Cardiac muscle cell (in vitro differentiated cells and primary cell): Measurements from ENCODE around the gene OXGR1. TPM values are rescaled to one million over a fixed set of nuclear protein-coding genes. Genes with fewer than 3 reads are reported as not detected.
"Not testable (repeated sequence)": the region's sequence is repeated elsewhere in the genome, so short reads cannot be mapped to it uniquely, and the experiment has no call there.

Experiments used
- DNase-seq, 2 donors: peaks; one replicate each; pipeline versions ENCODE4 v3.0.0 to v3.0.0-alpha.2; 2010 to 2017; ENCODE audit warnings: low read depth in 1 of 2, low spot score in 1 of 2
- H3K27ac ChIP-seq: fragments of 200-600 bp; sonication (generic); 2 replicates; pipeline ENCODE4 v1.5.1; 2016
- H3K27me3 ChIP-seq: fragments of 200-600 bp; sonication (generic); 2 replicates; pipeline ENCODE4 v1.6.0; 2016; ENCODE audit warnings: control low read depth
- H3K36me3 ChIP-seq: fragments of 200-600 bp; sonication (generic); 2 replicates; pipeline ENCODE4 v1.5.1; 2016; ENCODE audit warnings: control low read depth
- H3K4me1 ChIP-seq: fragments of 200-600 bp; sonication (generic); 2 replicates; pipeline ENCODE4 v1.8.1; 2017; ENCODE audit warnings: low read depth, mild to moderate bottlenecking, mixed run types
- H3K4me3 ChIP-seq: fragments of 200-600 bp; sonication (generic); 2 replicates; pipeline ENCODE4 v1.5.1; 2016; ENCODE audit warnings: mild to moderate bottlenecking
- H3K9me3 ChIP-seq: fragments of 200-600 bp; sonication (generic); 2 replicates; pipeline ENCODE4 v1.5.1; 2017; ENCODE audit warnings: low read depth, mild to moderate bottlenecking, control low read depth
- CTCF ChIP-seq: IDR thresholded peaks from 2 replicates; pipeline ENCODE4 v1.5.1; 2012; ENCODE audit warnings: low read depth, mild to moderate bottlenecking, low read length
- polyA plus RNA-seq: library from polyadenylated mRNA; unstranded; fragments of >200 nt; fragmentation: Nextera tagmentation; extraction: Ambion mirVana; gene quantifications from 2 replicates; pipeline ENCODE4 v1.2.1, GENCODE V29; 2016
- total RNA-seq: library from RNA; depleted of rRNA; stranded (reverse); fragments of >200 nt; gene quantifications from 2 replicates; pipeline ENCODE4 v1.2.3, GENCODE V29; 2016

The OXGR1 gene
- total and polyA plus RNA-seq, 2 experiments from 2014 or later, result not detected

GRCh38 chr13:96991072-96991471 lies 3.2 kb downstream of the OXGR1 start:
- no peak overlapping the region for H3K4me3 ChIP-seq
- no peaks in the 10 kb centered on the region for H3K36me3 ChIP-seq
- no peak overlapping the region for H3K27ac ChIP-seq
- H3K4me1 ChIP-seq, result no peaks in the 10 kb centered on the region
- no peaks in the 10 kb centered on the region for H3K9me3 ChIP-seq
- DNase-seq, result no peak
- peaks cover 37% of the 10 kb centered on the region for H3K27me3 ChIP-seq
- TF ChIP-seq CTCF, result no peak

GRCh38 chr13:96988441-96988840 lies 5.8 kb downstream of the OXGR1 start:
- Histone ChIP-seq H3K27ac (no peak overlapping the region), H3K27me3 (peaks cover 11% of the 10 kb centered on the region), H3K36me3 (no peaks in the 10 kb centered on the region), H3K4me3 (no peak overlapping the region), H3K9me3 (no peaks in the 10 kb centered on the region), H3K4me1 (no peaks in the 10 kb centered on the region)
- no peak for DNase-seq
- no peak for TF ChIP-seq CTCF

GRCh38 chr13:96984051-96984508 lies 10.2 kb downstream of the OXGR1 start:
- Histone ChIP-seq H3K27ac (no peak overlapping the region), H3K4me3 (no peak overlapping the region), H3K9me3 (no peaks in the 10 kb centered on the region), H3K36me3 (no peaks in the 10 kb centered on the region), H3K4me1 (no peaks in the 10 kb centered on the region), H3K27me3 (no peaks in the 10 kb centered on the region)
- peak; percentile 22 to 23 for DNase-seq
- TF ChIP-seq CTCF, result peak; percentile 28

GRCh38 chr13:96982672-96983071 lies 11.6 kb downstream of the OXGR1 start:
- Histone ChIP-seq H3K9me3 (no peaks in the 10 kb centered on the region), H3K4me1 (no peaks in the 10 kb centered on the region), H3K4me3 (no peak overlapping the region), H3K27me3 (no peaks in the 10 kb centered on the region), H3K27ac (no peak overlapping the region), H3K36me3 (no peaks in the 10 kb centered on the region)
- TF ChIP-seq CTCF, result no peak
- DNase-seq, result peak in 1 of 2 donors; percentile 87

GRCh38 chr13:96979861-96980260 lies 14.4 kb downstream of the OXGR1 start:
- not testable (repeated sequence) for H3K27ac ChIP-seq, H3K9me3 ChIP-seq, H3K4me3 ChIP-seq, H3K4me1 ChIP-seq, DNase-seq, H3K27me3 ChIP-seq, H3K36me3 ChIP-seq

- H3K36me3 ChIP-seq, result no peaks in the 10 kb centered on the region
- no peaks in the 10 kb centered on the region for H3K9me3 ChIP-seq
- H3K27ac ChIP-seq, result no peak overlapping the region
- no peaks in the 10 kb centered on the region for H3K4me1 ChIP-seq
- no peak for TF ChIP-seq CTCF
- no peak for DNase-seq
- no peak overlapping the region for H3K4me3 ChIP-seq
- no peaks in the 10 kb centered on the region for H3K27me3 ChIP-seq
Observed at GRCh38 chr13:96968027-96968426, 26.2 kb downstream of the OXGR1 start.
